ENCODE measurements around the gene HPCAL1.

Gene HPCAL1

GRCh38 chr2:10367472-10368439 is 65.1 kb downstream of the HPCAL1 start:
- Histone ChIP-seq H3K4me3 (ENCODE audit: extremely low read depth, insufficient read depth, low read length, poor library complexity, severe bottlenecking) (no peak overlapping the region), H3K4me1 (ENCODE audit: control insufficient read depth, insufficient read depth, low read length, poor library complexity, severe bottlenecking) (no peaks in the 10 kb centered on the region), H3K36me3 (ENCODE audit: control insufficient read depth, insufficient read depth, low read length) (no peaks in the 10 kb centered on the region), H3K9me3 (ENCODE audit: control insufficient read depth, low read length) (no peaks in the 10 kb centered on the region), H3K27ac (ENCODE audit: low read depth, low read length, severe bottlenecking) (no peak overlapping the region)
- WGBS, 2 experiments (ENCODE audit: insufficient coverage in 2 of 2): 92 to 94% methylated on average over 11 to 12 of the region's 16 CpGs

GRCh38 chr2:10368491-10369231 is 66.0 kb downstream of the HPCAL1 start:
- no peak overlapping the region for H3K4me3 ChIP-seq (ENCODE audit: extremely low read depth, insufficient read depth, low read length, poor library complexity, severe bottlenecking)
- H3K27ac ChIP-seq (ENCODE audit: low read depth, low read length, severe bottlenecking): no peak overlapping the region
- no peaks in the 10 kb centered on the region for H3K4me1 ChIP-seq (ENCODE audit: control insufficient read depth, insufficient read depth, low read length, poor library complexity, severe bottlenecking)
- WGBS, 2 experiments (ENCODE audit: insufficient coverage in 2 of 2): 92 to 95% methylated on average over 17 to 20 of the region's 24 CpGs
- no peaks in the 10 kb centered on the region for H3K9me3 ChIP-seq (ENCODE audit: control insufficient read depth, low read length)
- no peaks in the 10 kb centered on the region for H3K36me3 ChIP-seq (ENCODE audit: control insufficient read depth, insufficient read depth, low read length)

GRCh38 chr2:10369269-10370255 is 66.9 kb downstream of the HPCAL1 start:
- H3K4me1 ChIP-seq (ENCODE audit: control insufficient read depth, insufficient read depth, low read length, poor library complexity, severe bottlenecking): no peaks in the 10 kb centered on the region
- no peak overlapping the region for H3K4me3 ChIP-seq (ENCODE audit: extremely low read depth, insufficient read depth, low read length, poor library complexity, severe bottlenecking)
- no peaks in the 10 kb centered on the region for H3K36me3 ChIP-seq (ENCODE audit: control insufficient read depth, insufficient read depth, low read length)
- H3K9me3 ChIP-seq (ENCODE audit: control insufficient read depth, low read length): no peaks in the 10 kb centered on the region
- no peak overlapping the region for H3K27ac ChIP-seq (ENCODE audit: low read depth, low read length, severe bottlenecking)
- 88 to 90% methylated on average over 8 to 11 of the region's 14 CpGs for WGBS, 2 experiments (ENCODE audit: insufficient coverage in 2 of 2)

- no peak overlapping the region for H3K4me3 ChIP-seq (ENCODE audit: extremely low read depth, insufficient read depth, low read length, poor library complexity, severe bottlenecking)
- WGBS, 2 experiments (ENCODE audit: insufficient coverage in 2 of 2): 89 to 92% methylated on average over 1 of the region's 1 CpG
- H3K36me3 ChIP-seq (ENCODE audit: control insufficient read depth, insufficient read depth, low read length): no peaks in the 10 kb centered on the region
- no peak overlapping the region for H3K27ac ChIP-seq (ENCODE audit: low read depth, low read length, severe bottlenecking)
- H3K9me3 ChIP-seq (ENCODE audit: control insufficient read depth, low read length): no peaks in the 10 kb centered on the region
- H3K4me1 ChIP-seq (ENCODE audit: control insufficient read depth, insufficient read depth, low read length, poor library complexity, severe bottlenecking): peaks cover under 1% of the 10 kb centered on the region
Observed at GRCh38 chr2:10370390-10370789, 67.7 kb downstream of the HPCAL1 start.

- no peak overlapping the region for H3K27ac ChIP-seq (ENCODE audit: low read depth, low read length, severe bottlenecking)
- no peaks in the 10 kb centered on the region for H3K9me3 ChIP-seq (ENCODE audit: control insufficient read depth, low read length)
- H3K4me3 ChIP-seq (ENCODE audit: extremely low read depth, insufficient read depth, low read length, poor library complexity, severe bottlenecking): no peak overlapping the region
- 88 to 94% methylated on average over 6 of the region's 6 CpGs for WGBS, 2 experiments (ENCODE audit: insufficient coverage in 2 of 2)
- peaks cover 2% of the 10 kb centered on the region for H3K4me1 ChIP-seq (ENCODE audit: control insufficient read depth, insufficient read depth, low read length, poor library complexity, severe bottlenecking)
- H3K36me3 ChIP-seq (ENCODE audit: control insufficient read depth, insufficient read depth, low read length): no peaks in the 10 kb centered on the region
Observed at GRCh38 chr2:10370895-10371294, 68.2 kb downstream of the HPCAL1 start.

GRCh38 chr2:10371441-10372196 is 68.9 kb downstream of the HPCAL1 start:
- no peaks in the 10 kb centered on the region for H3K9me3 ChIP-seq (ENCODE audit: control insufficient read depth, low read length)
- H3K4me1 ChIP-seq (ENCODE audit: control insufficient read depth, insufficient read depth, low read length, poor library complexity, severe bottlenecking): peaks cover 2% of the 10 kb centered on the region
- H3K4me3 ChIP-seq (ENCODE audit: extremely low read depth, insufficient read depth, low read length, poor library complexity, severe bottlenecking): no peak overlapping the region
- H3K36me3 ChIP-seq (ENCODE audit: control insufficient read depth, insufficient read depth, low read length): no peaks in the 10 kb centered on the region
- WGBS, 2 experiments (ENCODE audit: insufficient coverage in 2 of 2): 91 to 96% methylated on average over 11 to 14 of the region's 15 CpGs
- H3K27ac ChIP-seq (ENCODE audit: low read depth, low read length, severe bottlenecking): no peak overlapping the region

GRCh38 chr2:10372203-10372861 is 69.6 kb downstream of the HPCAL1 start:
- H3K36me3 ChIP-seq (ENCODE audit: control insufficient read depth, insufficient read depth, low read length): no peaks in the 10 kb centered on the region
- no peaks in the 10 kb centered on the region for H3K9me3 ChIP-seq (ENCODE audit: control insufficient read depth, low read length)
- peaks cover 2% of the 10 kb centered on the region for H3K4me1 ChIP-seq (ENCODE audit: control insufficient read depth, insufficient read depth, low read length, poor library complexity, severe bottlenecking)
- no peak overlapping the region for H3K27ac ChIP-seq (ENCODE audit: low read depth, low read length, severe bottlenecking)
- WGBS, 2 experiments (ENCODE audit: insufficient coverage in 2 of 2): 91 to 96% methylated on average over 14 to 20 of the region's 20 CpGs
- no peak overlapping the region for H3K4me3 ChIP-seq (ENCODE audit: extremely low read depth, insufficient read depth, low read length, poor library complexity, severe bottlenecking)

- no peaks in the 10 kb centered on the region for H3K9me3 ChIP-seq (ENCODE audit: control insufficient read depth, low read length)
- H3K27ac ChIP-seq (ENCODE audit: low read depth, low read length, severe bottlenecking): no peak overlapping the region
- peaks cover 2% of the 10 kb centered on the region for H3K4me1 ChIP-seq (ENCODE audit: control insufficient read depth, insufficient read depth, low read length, poor library complexity, severe bottlenecking)
- WGBS, 2 experiments (ENCODE audit: insufficient coverage in 2 of 2): 86 to 100% methylated on average over 1 to 7 of the region's 7 CpGs
- no peak overlapping the region for H3K4me3 ChIP-seq (ENCODE audit: extremely low read depth, insufficient read depth, low read length, poor library complexity, severe bottlenecking)
- H3K36me3 ChIP-seq (ENCODE audit: control insufficient read depth, insufficient read depth, low read length): no peaks in the 10 kb centered on the region
Observed at GRCh38 chr2:10372862-10373240, 70.1 kb downstream of the HPCAL1 start.

GRCh38 chr2:10373931-10374330 is 71.2 kb downstream of the HPCAL1 start:
- Histone ChIP-seq H3K27ac (ENCODE audit: low read depth, low read length, severe bottlenecking) (no peak overlapping the region), H3K36me3 (ENCODE audit: control insufficient read depth, insufficient read depth, low read length) (no peaks in the 10 kb centered on the region), H3K9me3 (ENCODE audit: control insufficient read depth, low read length) (no peaks in the 10 kb centered on the region), H3K4me1 (ENCODE audit: control insufficient read depth, insufficient read depth, low read length, poor library complexity, severe bottlenecking) (peaks cover 2% of the 10 kb centered on the region), H3K4me3 (ENCODE audit: extremely low read depth, insufficient read depth, low read length, poor library complexity, severe bottlenecking) (no peak overlapping the region)
- 95 to 100% methylated on average over 4 to 5 of the region's 10 CpGs for WGBS, 2 experiments (ENCODE audit: insufficient coverage in 2 of 2)

All from mesodermal cell (in vitro differentiated cells).